Ishikawa (cell line): Measurements from ENCODE around the gene SRPRB.

Experiments
- CEBPB ChIP-seq: IDR thresholded peaks from 2 replicates; pipeline ENCODE4 v1.6.1; 2012
- CREB1 ChIP-seq: IDR thresholded peaks from 2 replicates; pipeline ENCODE4 v1.6.1; 2012; ENCODE audit warnings: low read depth
- EGR1 ChIP-seq: IDR thresholded peaks from 2 replicates; pipeline ENCODE4 v1.6.1; 2012
- EP300 ChIP-seq: IDR thresholded peaks from 2 replicates; pipeline ENCODE4 v1.6.1; 2012; ENCODE audit warnings: borderline replicate concordance
- FOXM1 ChIP-seq: IDR thresholded peaks from 2 replicates; pipeline ENCODE4 v1.6.1; 2012; ENCODE audit warnings: low read depth, borderline replicate concordance
- NFIC ChIP-seq: IDR thresholded peaks from 2 replicates; pipeline ENCODE4 v1.6.1; 2012
- RAD21 ChIP-seq: IDR thresholded peaks from 2 replicates; pipeline ENCODE4 v1.6.1; 2012; ENCODE audit warnings: low read depth
- TAF1 ChIP-seq: IDR thresholded peaks from 2 replicates; pipeline ENCODE4 v1.6.1; 2012; ENCODE audit warnings: low read depth, mild to moderate bottlenecking
- TCF12 ChIP-seq: IDR thresholded peaks from 2 replicates; pipeline ENCODE4 v1.6.1; 2012; ENCODE audit warnings: low read depth
- TEAD4 ChIP-seq: IDR thresholded peaks from 2 replicates; pipeline ENCODE4 v1.6.1; 2012
- YY1 ChIP-seq: IDR thresholded peaks from 2 replicates; pipeline ENCODE4 v1.6.1; 2012; ENCODE audit warnings: low read depth
- ZBTB7A ChIP-seq: IDR thresholded peaks from 2 replicates; pipeline ENCODE4 v1.6.1; 2012; ENCODE audit warnings: low read depth
- TF ChIP-seq, protein P1 (sequence below): IDR thresholded peaks from 2 replicates; pipeline ENCODE4 v1.6.1; 2012
- TF ChIP-seq, protein P2 (sequence below): IDR thresholded peaks from 2 replicates; pipeline ENCODE4 v1.6.1; 2012
- TF ChIP-seq, protein P3 (sequence below): IDR thresholded peaks from 2 replicates; pipeline ENCODE4 v1.6.1; 2012; ENCODE audit warnings: low read depth, mild to moderate bottlenecking

SRPRB gene

DNA sequence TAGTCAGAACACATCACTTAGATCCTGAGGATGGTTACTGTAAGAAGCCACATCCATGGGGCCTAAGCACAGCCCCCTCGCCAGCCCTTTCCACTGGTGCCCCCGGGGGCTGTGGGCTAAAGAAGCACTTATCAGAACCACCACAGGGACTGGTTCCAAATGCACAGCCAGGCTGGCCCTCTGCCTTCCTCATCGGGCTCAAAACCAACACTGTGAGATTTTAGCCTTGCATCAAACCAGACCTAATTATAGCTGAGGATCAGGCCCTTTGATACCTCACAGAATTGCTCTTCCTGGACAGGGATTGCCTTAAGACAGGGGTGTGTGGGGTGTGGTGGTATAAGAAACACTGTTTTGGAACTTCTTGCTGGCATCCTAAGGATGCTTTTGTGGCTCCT, 23.7 kb downstream of the SRPRB start:
- TF ChIP-seq, protein P1, sequence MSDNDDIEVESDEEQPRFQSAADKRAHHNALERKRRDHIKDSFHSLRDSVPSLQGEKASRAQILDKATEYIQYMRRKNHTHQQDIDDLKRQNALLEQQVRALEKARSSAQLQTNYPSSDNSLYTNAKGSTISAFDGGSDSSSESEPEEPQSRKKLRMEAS = no peak
- TF ChIP-seq YY1 (no peak), RAD21 (no peak), CREB1 (no peak), TAF1 (no peak), CEBPB (no peak), EGR1 (no peak), TCF12 (no peak), FOXM1 (no peak), NFIC (no peak), TEAD4 (no peak), ZBTB7A (no peak), EP300 (no peak)
- TF ChIP-seq, protein P2, sequence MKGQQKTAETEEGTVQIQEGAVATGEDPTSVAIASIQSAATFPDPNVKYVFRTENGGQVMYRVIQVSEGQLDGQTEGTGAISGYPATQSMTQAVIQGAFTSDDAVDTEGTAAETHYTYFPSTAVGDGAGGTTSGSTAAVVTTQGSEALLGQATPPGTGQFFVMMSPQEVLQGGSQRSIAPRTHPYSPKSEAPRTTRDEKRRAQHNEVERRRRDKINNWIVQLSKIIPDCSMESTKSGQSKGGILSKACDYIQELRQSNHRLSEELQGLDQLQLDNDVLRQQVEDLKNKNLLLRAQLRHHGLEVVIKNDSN = no peak
- TF ChIP-seq, protein P3, sequence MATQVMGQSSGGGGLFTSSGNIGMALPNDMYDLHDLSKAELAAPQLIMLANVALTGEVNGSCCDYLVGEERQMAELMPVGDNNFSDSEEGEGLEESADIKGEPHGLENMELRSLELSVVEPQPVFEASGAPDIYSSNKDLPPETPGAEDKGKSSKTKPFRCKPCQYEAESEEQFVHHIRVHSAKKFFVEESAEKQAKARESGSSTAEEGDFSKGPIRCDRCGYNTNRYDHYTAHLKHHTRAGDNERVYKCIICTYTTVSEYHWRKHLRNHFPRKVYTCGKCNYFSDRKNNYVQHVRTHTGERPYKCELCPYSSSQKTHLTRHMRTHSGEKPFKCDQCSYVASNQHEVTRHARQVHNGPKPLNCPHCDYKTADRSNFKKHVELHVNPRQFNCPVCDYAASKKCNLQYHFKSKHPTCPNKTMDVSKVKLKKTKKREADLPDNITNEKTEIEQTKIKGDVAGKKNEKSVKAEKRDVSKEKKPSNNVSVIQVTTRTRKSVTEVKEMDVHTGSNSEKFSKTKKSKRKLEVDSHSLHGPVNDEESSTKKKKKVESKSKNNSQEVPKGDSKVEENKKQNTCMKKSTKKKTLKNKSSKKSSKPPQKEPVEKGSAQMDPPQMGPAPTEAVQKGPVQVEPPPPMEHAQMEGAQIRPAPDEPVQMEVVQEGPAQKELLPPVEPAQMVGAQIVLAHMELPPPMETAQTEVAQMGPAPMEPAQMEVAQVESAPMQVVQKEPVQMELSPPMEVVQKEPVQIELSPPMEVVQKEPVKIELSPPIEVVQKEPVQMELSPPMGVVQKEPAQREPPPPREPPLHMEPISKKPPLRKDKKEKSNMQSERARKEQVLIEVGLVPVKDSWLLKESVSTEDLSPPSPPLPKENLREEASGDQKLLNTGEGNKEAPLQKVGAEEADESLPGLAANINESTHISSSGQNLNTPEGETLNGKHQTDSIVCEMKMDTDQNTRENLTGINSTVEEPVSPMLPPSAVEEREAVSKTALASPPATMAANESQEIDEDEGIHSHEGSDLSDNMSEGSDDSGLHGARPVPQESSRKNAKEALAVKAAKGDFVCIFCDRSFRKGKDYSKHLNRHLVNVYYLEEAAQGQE = no peak

DNA sequence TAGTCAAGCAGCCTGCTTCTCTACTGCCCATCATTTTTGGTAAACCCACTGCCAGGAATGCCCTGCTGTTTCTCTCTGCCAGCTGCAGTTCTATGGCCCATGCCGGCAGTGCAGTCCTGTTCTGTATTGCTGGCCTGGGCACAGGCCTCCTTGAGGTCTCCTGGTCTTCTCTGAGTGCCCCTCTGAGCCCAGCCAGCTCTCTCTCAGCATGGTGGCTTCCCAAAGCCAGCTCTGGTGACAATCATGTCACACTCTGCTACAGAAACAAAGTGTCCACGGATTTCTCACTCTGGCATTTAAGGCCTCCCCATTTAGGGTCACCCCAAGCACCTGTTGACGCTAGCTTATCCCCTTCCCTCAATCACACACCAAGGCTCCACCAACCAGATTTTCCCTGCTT, 24.5 kb downstream of the SRPRB start:
- TF ChIP-seq YY1 (no peak), FOXM1 (no peak)

DNA sequence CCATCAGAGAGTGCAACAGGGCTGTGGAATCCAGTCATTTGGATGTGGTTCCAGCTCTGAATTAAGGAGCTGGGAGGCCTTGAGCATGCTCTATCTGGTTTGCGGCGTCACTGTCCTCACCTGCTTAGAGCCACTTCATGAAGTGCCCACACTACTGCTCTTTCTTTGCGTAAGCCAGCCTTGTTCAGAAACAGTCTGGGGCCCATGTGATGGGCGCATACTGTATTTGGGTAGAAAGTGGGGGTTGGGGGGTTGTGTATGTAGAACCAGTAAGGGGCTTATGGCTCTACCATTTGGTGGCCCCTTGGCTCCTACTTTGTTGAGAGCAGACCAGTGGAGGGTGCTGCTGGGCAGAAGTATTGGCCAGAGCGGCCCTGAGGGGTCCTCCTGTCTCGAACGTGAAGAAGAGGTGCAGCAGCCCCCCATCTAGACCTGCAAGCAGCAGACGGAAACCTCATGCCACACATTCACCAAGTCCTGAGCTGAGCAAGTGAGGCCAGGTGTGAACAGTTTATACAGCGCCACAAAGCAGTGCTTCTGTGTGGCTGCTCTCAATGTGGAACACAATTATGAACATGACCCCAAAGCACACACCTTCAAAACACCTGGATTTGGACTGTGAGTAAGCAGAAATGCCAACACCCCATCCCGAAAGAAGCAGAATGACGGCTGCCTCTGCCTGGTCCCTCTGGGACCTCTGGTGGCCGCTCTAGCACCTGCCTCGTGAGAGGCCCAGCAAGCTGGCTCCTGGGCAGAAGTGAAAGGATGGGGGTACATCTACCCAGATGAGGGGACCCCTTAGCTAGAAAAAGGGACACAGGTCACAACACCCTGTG, 26.6 kb downstream of the SRPRB start:
- TF ChIP-seq RAD21 (peak; percentile 25; the same call in 1 of the 2 replicates), FOXM1 (no peak)

DNA sequence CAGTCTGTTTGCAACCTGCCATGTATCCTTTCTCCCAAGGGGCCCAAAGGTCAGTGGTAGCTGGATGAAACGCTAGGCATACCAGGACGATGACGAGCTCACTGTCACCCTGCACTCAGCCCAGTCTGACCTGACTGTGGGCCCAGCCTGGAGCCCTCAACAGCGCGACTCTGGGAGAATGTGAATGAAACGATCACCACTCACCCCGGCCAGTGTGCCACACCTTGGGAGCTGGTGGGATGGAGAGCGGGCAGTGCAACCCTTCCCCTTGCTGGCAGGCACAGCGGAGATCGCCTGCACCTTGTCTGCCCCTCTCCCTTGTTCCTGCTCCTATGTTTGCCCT, 27.2 kb downstream of the SRPRB start:
- TF ChIP-seq, protein P2 = no peak
- TF ChIP-seq EP300 (no peak), CREB1 (no peak), FOXM1 (no peak), YY1 (no peak), RAD21 (no peak), NFIC (no peak), TAF1 (no peak), EGR1 (no peak), TEAD4 (no peak), ZBTB7A (no peak), TCF12 (no peak), CEBPB (no peak)
- TF ChIP-seq, protein P3 = no peak
- TF ChIP-seq, protein P1 = no peak

DNA sequence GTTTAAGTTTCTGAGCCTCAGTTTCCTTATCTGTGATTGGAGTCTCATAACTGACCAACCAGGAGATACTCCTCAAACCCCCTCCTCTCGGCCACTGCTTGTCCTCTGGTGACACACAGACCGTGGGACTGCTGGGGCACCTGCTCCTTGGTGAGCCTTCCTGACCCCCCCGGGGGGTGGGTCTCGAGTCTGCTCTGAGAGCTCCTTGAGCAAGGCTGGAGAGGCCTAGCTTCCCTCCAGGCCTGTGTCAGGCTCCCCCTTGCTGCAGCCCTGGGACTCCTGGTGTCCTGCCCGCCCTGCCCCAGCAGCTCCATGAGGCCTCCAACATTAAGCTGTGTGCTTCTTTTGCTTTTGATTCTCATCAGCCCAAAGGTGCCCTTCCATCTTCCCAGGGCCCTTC, 27.7 kb downstream of the SRPRB start:
- TF ChIP-seq, protein P2 = no peak
- TF ChIP-seq, protein P1 = no peak
- TF ChIP-seq EP300 (no peak), CREB1 (no peak), NFIC (no peak), FOXM1 (no peak), TCF12 (no peak), CEBPB (no peak), ZBTB7A (no peak), TEAD4 (no peak), YY1 (no peak), TAF1 (no peak), RAD21 (no peak), EGR1 (no peak)
- TF ChIP-seq, protein P3 = no peak
